ENCODE data around the gene MLF2. TPM values are rescaled to one million over a fixed set of nuclear protein-coding genes. Genes with fewer than 3 reads are reported as not detected.

The MLF2 gene
- total and polyA plus RNA-seq, 2 donors from 2014 or later, result 141 to 289 TPM

GRCh38 chr12:6790496-6791150 is 37.7 kb upstream of the MLF2 start:
- Histone ChIP-seq H3K27ac (ENCODE audit: low read depth in 2 of 2, low read length in 2 of 2) (no peak overlapping the region), H3K4me1 (ENCODE audit: control insufficient read depth in 2 of 3, insufficient read depth in 2 of 3, low read depth in 1 of 3, low read length in 3 of 3) (peaks cover 0 to 4% (median 0%) of the 10 kb centered on the region in 3 donors), H3K9ac (ENCODE audit: low read length in 3 of 3) (no peak overlapping the region), H3K9me3 (ENCODE audit: control insufficient read depth in 2 of 3, insufficient read depth in 1 of 3, low read length in 3 of 3) (no peaks in the 10 kb centered on the region), H3K36me3 (ENCODE audit: control insufficient read depth in 2 of 3, insufficient read depth in 3 of 3, low read length in 3 of 3) (no peaks in the 10 kb centered on the region), H3K27me3 (ENCODE audit: control insufficient read depth, insufficient read depth, low read length) (no peaks in the 10 kb centered on the region), H3K4me3 (ENCODE audit: low read length in 3 of 3) (peak overlapping the region in 1 of 3 donors; percentile 28)
- DNase-seq (no peak), FAIRE-seq (no peak)
- TF ChIP-seq CTCF (IDR thresholded peaks at IDR 0.05; ENCODE audit: borderline replicate concordance, extremely low read depth, insufficient read depth), result no peak
- intact Hi-C loops (cut with DNase I), result no loop called here

GRCh38 chr12:6788972-6789924 is 36.3 kb upstream of the MLF2 start, which contains the start of gene CD4:
Gene CD4 (plus strand): TSS chr12:6789528. CDS start chr12:6800139, 10,611 bp downstream.
- H3K9me3 ChIP-seq (ENCODE audit: control insufficient read depth in 2 of 3, insufficient read depth in 1 of 3, low read length in 3 of 3), result no peaks in the 10 kb centered on the region
- H3K36me3 ChIP-seq (ENCODE audit: control insufficient read depth in 2 of 3, insufficient read depth in 3 of 3, low read length in 3 of 3), result no peaks in the 10 kb centered on the region
- FAIRE-seq (no peak), DNase-seq (peak in 3 of 5 donors; percentile 39 to 92 (median 57))
- TF ChIP-seq CTCF (IDR thresholded peaks at IDR 0.05; ENCODE audit: borderline replicate concordance, extremely low read depth, insufficient read depth), result no peak
- peaks cover 0 to 4% (median 0%) of the 10 kb centered on the region in 3 donors for H3K4me1 ChIP-seq (ENCODE audit: control insufficient read depth in 2 of 3, insufficient read depth in 2 of 3, low read depth in 1 of 3, low read length in 3 of 3)
- peak within 1 kb of the TSS in 1 of 2 donors; percentile 2 for H3K27ac ChIP-seq (ENCODE audit: low read depth in 2 of 2, low read length in 2 of 2)
- H3K4me3 ChIP-seq (ENCODE audit: low read length in 3 of 3), result peak within 1 kb of the TSS; percentile 14 to 65 (median 33)
- no peaks in the 10 kb centered on the region for H3K27me3 ChIP-seq (ENCODE audit: control insufficient read depth, insufficient read depth, low read length)
- intact Hi-C loops (cut with DNase I), result no loop called here
- peak within 1 kb of the TSS in 1 of 3 donors; percentile 15 for H3K9ac ChIP-seq (ENCODE audit: low read length in 3 of 3)

- Histone ChIP-seq H3K9ac (ENCODE audit: low read length in 3 of 3) (no peak overlapping the region), H3K9me3 (ENCODE audit: control insufficient read depth in 2 of 3, insufficient read depth in 1 of 3, low read length in 3 of 3) (no peaks in the 10 kb centered on the region), H3K36me3 (ENCODE audit: control insufficient read depth in 2 of 3, insufficient read depth in 3 of 3, low read length in 3 of 3) (no peaks in the 10 kb centered on the region), H3K27ac (ENCODE audit: low read depth in 2 of 2, low read length in 2 of 2) (no peak overlapping the region), H3K4me1 (ENCODE audit: control insufficient read depth in 2 of 3, insufficient read depth in 2 of 3, low read depth in 1 of 3, low read length in 3 of 3) (peaks cover 0 to 4% (median 0%) of the 10 kb centered on the region in 3 donors), H3K27me3 (ENCODE audit: control insufficient read depth, insufficient read depth, low read length) (no peaks in the 10 kb centered on the region), H3K4me3 (ENCODE audit: low read length in 3 of 3) (no peak overlapping the region)
- DNase-seq (no peak), FAIRE-seq (no peak)
- intact Hi-C loops (cut with DNase I), result no loop called here
- no peak for TF ChIP-seq CTCF (IDR thresholded peaks at IDR 0.05; ENCODE audit: borderline replicate concordance, extremely low read depth, insufficient read depth)
Observed at GRCh38 chr12:6787309-6787708, 34.4 kb upstream of the MLF2 start.
